Hepatocyte (in vitro differentiated cells): ENCODE results near the gene FGFR4.

Experiments used
- CTCF ChIP-seq: fragments of 200-600 bp; sonication (generic); IDR thresholded peaks from 2 replicates; pipeline ENCODE4 v1.5.1; 2016; ENCODE audit warnings: antibody characterized with exemption, mild to moderate bottlenecking; ENCODE audit not compliant: poor library complexity
- EZH2 ChIP-seq: fragments of 200-600 bp; sonication (generic); IDR thresholded peaks from 2 replicates; pipeline ENCODE4 v1.6.1; 2016; ENCODE audit warnings: antibody characterized with exemption, mild to moderate bottlenecking, borderline replicate concordance
- EZH2phosphoT487 ChIP-seq: fragments of 200-600 bp; sonication (generic); IDR thresholded peaks from one replicate; pipeline ENCODE4 v1.6.1; 2018; ENCODE audit warnings: antibody characterized with exemption, mild to moderate bottlenecking, low read depth, moderate library complexity; ENCODE audit not compliant: unreplicated experiment, severe bottlenecking

GRCh38 chr5:177044641-177045040 is 42.1 kb upstream of the FGFR4 start:
- TF ChIP-seq EZH2phosphoT487 (no peak), CTCF (no peak), EZH2 (no peak)
